Uterus (tissue), 4 donors: ENCODE results near the gene ADRA2B. TPM values are rescaled to one million over a fixed set of nuclear protein-coding genes. Genes with fewer than 3 reads are reported as not detected.

Experiments used
- total RNA-seq, 4 donors: library from RNA; depleted of rRNA in 3 of 4; stranded (reverse); fragments of >200 nt in 3 of 4; gene quantifications; one replicate each; pipeline versions ENCODE4 v1.1.0 to v1.2.4, GENCODE V29; 2014 to 2023
- donor health status: DM: yes; HTN: yes; CAD: no.

Gene ADRA2B
- total RNA-seq, 4 donors from 2014 or later: 0.51 to 5.4 (median 2.6) TPM; not detected in 1

Other genes starting within 250 kb of the ADRA2B start
- gene ANKRD36C, start 124.7 kb downstream of the ADRA2B start, total RNA-seq: 100 to 1,000 TPM in 1 of 4 donors, 10 to 100 TPM in 3; 37.1 to 228 (median 58.2) TPM
- 1 to 10 TPM in 3 of 4 donors, not detected in 1; 4.8 to 5.4 (median 5.3) TPM for gene GPAT2, start 81.7 kb downstream of the ADRA2B start, total RNA-seq
- not detected for gene ASTL, start 21.9 kb upstream of the ADRA2B start, total RNA-seq
- gene DUSP2, start 28.9 kb upstream of the ADRA2B start, total RNA-seq: 10 to 100 TPM in 1 of 4 donors, 1 to 10 TPM in 3; 2.4 to 33.3 (median 6.2) TPM
- 100 to 1,000 TPM in 1 of 4 donors, 10 to 100 TPM in 3; 53.5 to 128 (median 76.4) TPM for gene STARD7, start 92.3 kb upstream of the ADRA2B start, total RNA-seq
- 10 to 100 TPM; 17.0 to 45.4 (median 22.3) TPM for gene TMEM127, start 149.4 kb upstream of the ADRA2B start, total RNA-seq
- gene CIAO1, start 149.7 kb upstream of the ADRA2B start, total RNA-seq: 100 to 1,000 TPM in 2 of 4 donors, 10 to 100 TPM in 2; 60.1 to 113 (median 89.3) TPM
- 100 to 1,000 TPM in 1 of 4 donors, 10 to 100 TPM in 3; 35.0 to 147 (median 65.5) TPM for gene SNRNP200, start 189.0 kb upstream of the ADRA2B start, total RNA-seq
- 10 to 100 TPM in 1 of 4 donors, 1 to 10 TPM in 2, not detected in 1; 1.5 to 14.1 (median 7.3) TPM for gene ITPRIPL1, start 208.7 kb upstream of the ADRA2B start, total RNA-seq
- gene NCAPH, start 219.2 kb upstream of the ADRA2B start, total RNA-seq: 1 to 10 TPM in 1 of 4 donors, under 1 TPM in 1, not detected in 2; 0.82 to 9.7 TPM